Endometrial microvascular endothelial cells (primary cell): Measurements from ENCODE around the gene EXOC3. TPM values are rescaled to one million over a fixed set of nuclear protein-coding genes. Genes with fewer than 3 reads are reported as not detected.

Source experiments
- in situ Hi-C: cut with HindIII; loops from 2 replicates; pipeline ENCODE4 v1.10.0; 2017; ENCODE audit warnings: low sequenced_read_pairs, low pct_unique_long_range_greater_than_20kb; ENCODE audit errors: inconsistent ontology term
- total RNA-seq: library from RNA; depleted of rRNA; stranded (reverse); fragments of >200 nt; gene quantifications from one replicate; pipeline ENCODE4 v1.2.3, GENCODE V29; 2015; ENCODE audit errors: inconsistent ontology term

The EXOC3 gene
- total RNA-seq, 1 donor from 2014 or later = 32.1 TPM

GRCh38 chr5:451587-452458, 8.8 kb downstream of the EXOC3 start:
- in situ Hi-C loops = no loop called here

GRCh38 chr5:452978-453710, 10.2 kb downstream of the EXOC3 start:
- in situ Hi-C loops = no loop called here

GRCh38 chr5:453725-454481, 10.9 kb downstream of the EXOC3 start:
- in situ Hi-C loops = no loop called here

- in situ Hi-C loops = no loop called here
Measured at GRCh38 chr5:454936-455335, 12.0 kb downstream of the EXOC3 start.

GRCh38 chr5:455806-456205, 12.8 kb downstream of the EXOC3 start:
- in situ Hi-C loops = no loop called here

GRCh38 chr5:456351-457194, 13.6 kb downstream of the EXOC3 start:
- in situ Hi-C loops = no loop called here

GRCh38 chr5:457195-457961, 14.4 kb downstream of the EXOC3 start:
- in situ Hi-C loops = no loop called here

GRCh38 chr5:458547-459353, 15.8 kb downstream of the EXOC3 start:
- in situ Hi-C loops = no loop called here

- in situ Hi-C loops = no loop called here
Measured at GRCh38 chr5:459562-460272, 16.7 kb downstream of the EXOC3 start.

- in situ Hi-C loops = no loop called here
Measured at GRCh38 chr5:460273-460625, 17.3 kb downstream of the EXOC3 start.

- in situ Hi-C loops = no loop called here
Measured at GRCh38 chr5:462051-462481, 19.1 kb downstream of the EXOC3 start.

GRCh38 chr5:463301-463700, 20.3 kb downstream of the EXOC3 start:
- in situ Hi-C loops = no loop called here

GRCh38 chr5:463952-464351, 21.0 kb downstream of the EXOC3 start:
- in situ Hi-C loops = no loop called here

- in situ Hi-C loops = no loop called here
Measured at GRCh38 chr5:464446-464842, 21.5 kb downstream of the EXOC3 start.

GRCh38 chr5:464843-465590, 22.0 kb downstream of the EXOC3 start:
- in situ Hi-C loops = no loop called here
